GM12872 (cell line): Measurements from ENCODE around the gene SRSF7.

ENCODE experiments used
- CTCF ChIP-seq: IDR thresholded peaks from 3 replicates; pipeline ENCODE4 v1.5.1; 2011; ENCODE audit warnings: low read depth, mild to moderate bottlenecking, low read length, moderate library complexity; ENCODE audit not compliant: insufficient read depth

SRSF7 gene

GRCh38 chr2:38735999-38736320, 15.2 kb downstream of the SRSF7 start:
- no peak for TF ChIP-seq CTCF

- no peak for TF ChIP-seq CTCF
Observed at GRCh38 chr2:38734299-38735058, 16.7 kb downstream of the SRSF7 start.

DNA sequence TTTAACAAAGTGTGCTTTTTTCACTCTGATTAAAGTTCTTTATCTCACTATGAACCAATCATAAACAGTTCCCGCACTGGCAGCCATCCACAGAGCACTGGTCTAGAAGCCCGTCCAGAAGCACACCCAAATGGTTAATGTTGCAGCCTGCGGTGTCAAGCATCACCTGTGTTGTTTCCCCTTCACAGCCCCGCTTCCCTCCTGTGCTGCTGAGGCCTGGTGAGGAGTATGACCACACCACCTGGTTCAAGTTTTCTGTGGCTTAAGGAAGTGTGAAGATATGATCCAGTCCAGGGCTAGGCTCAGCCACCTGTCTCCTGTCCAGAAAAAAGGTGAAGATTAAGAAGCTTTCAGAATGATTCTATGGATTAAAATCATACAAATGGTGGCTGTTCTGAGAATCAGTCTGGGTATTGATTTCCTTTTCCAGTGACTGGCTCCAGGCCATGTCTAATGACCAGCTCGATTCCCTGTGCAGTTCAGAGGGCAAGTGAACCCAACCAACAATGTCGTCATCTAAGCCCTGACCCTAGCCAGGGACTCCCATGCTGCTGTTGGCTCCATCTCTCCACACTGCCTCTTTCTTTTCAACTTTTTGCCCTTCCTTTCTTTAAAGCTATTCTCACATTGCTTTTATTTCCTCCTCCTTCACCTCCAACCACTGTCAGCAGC, 17.7 kb downstream of the SRSF7 start:
- TF ChIP-seq CTCF: no peak

GRCh38 chr2:38731684-38732221, 19.4 kb downstream of the SRSF7 start:
- TF ChIP-seq CTCF: no peak

- TF ChIP-seq CTCF: no peak
Observed at GRCh38 chr2:38731090-38731489, 20.1 kb downstream of the SRSF7 start.

- TF ChIP-seq CTCF: no peak
Observed at GRCh38 chr2:38728694-38729093, 22.5 kb downstream of the SRSF7 start.

GRCh38 chr2:38727661-38728060, 23.5 kb downstream of the SRSF7 start:
- TF ChIP-seq CTCF: no peak
